Colonic mucosa (tissue), 4 donors: Measurements from ENCODE around the gene LRTM1. TPM values are rescaled to one million over a fixed set of nuclear protein-coding genes. Genes with fewer than 3 reads are reported as not detected.

Experiments
- DNase-seq: peaks from one replicate; pipeline ENCODE4 v3.0.0-alpha.2; 2020
- H3K27ac ChIP-seq: fragments of 200-600 bp; one replicate; pipeline ENCODE4 v1.8.0; 2021
- H3K27me3 ChIP-seq: fragments of 200-600 bp; one replicate; pipeline ENCODE4 v1.8.0; 2021
- H3K36me3 ChIP-seq: fragments of 200-600 bp; one replicate; pipeline ENCODE4 v1.8.0; 2021
- H3K4me1 ChIP-seq: fragments of 200-600 bp; one replicate; pipeline ENCODE4 v1.8.0; 2021; ENCODE audit warnings: mild to moderate bottlenecking
- H3K4me3 ChIP-seq: fragments of 200-600 bp; one replicate; pipeline ENCODE4 v1.8.0; 2021
- H3K9ac ChIP-seq, 2 donors: one replicate each; pipeline ENCODE4 v1.7.0; 2013; ENCODE audit warnings: control low read depth in 2 of 2, low read depth in 2 of 2, low read length in 2 of 2
- H3K9me3 ChIP-seq: fragments of 200-600 bp; one replicate; pipeline ENCODE4 v1.8.0; 2021
- CTCF ChIP-seq: fragments of 200-600 bp; IDR thresholded peaks from one replicate; pipeline ENCODE4 v1.8.0; 2022; ENCODE audit warnings: antibody characterized with exemption, mild to moderate bottlenecking
- intact Hi-C: fragments of 100-400 bp; cut with DNase I; formaldehyde crosslinking; loops from one replicate; pipeline ENCODE4 v1.14.1; 2022
- total RNA-seq, 2 donors: library from RNA; stranded (reverse); fragmentation: NEBNext Ultra II Directional in 1 of 2; extraction: Animal tissue kit (Norgen Biotek cat#: 25700) in 1 of 2; gene quantifications; one replicate each; pipeline ENCODE4 v1.2.1, GENCODE V29; 2021
- donor health status: healthy.
- donor health status: DM: no; HTN: no; CAD: no.
- donor health status: DM: no; HTN: no; CAD: no.

Gene LRTM1
- total RNA-seq, 2 donors from 2014 or later = not detected

DNA sequence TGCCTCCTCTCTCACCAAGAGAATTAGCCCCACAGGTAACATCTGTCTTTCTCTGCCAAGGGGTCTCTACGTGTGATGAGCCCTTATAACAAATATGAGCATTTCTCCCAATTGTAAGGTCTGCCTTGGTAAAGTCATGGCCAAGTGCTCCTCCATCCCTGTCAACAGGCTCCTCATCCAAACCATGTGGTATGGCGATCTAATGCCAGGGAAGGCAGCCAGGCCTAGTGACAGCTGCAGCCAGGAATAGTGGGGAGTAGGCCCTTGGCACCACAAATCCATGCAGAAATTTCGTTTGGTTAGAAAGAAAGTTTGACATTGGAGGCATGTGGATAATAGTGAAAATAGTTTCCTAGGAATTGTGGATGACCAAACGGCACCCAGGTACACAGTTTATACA is 4.7 kb upstream of the LRTM1 start:
- no peak overlapping the region for H3K4me3 ChIP-seq
- H3K9ac ChIP-seq = no peak overlapping the region
- no peaks in the 10 kb centered on the region for H3K27me3 ChIP-seq
- H3K4me1 ChIP-seq = no peaks in the 10 kb centered on the region
- no peak overlapping the region for H3K27ac ChIP-seq
- no peak for DNase-seq
- no peaks in the 10 kb centered on the region for H3K9me3 ChIP-seq
- H3K36me3 ChIP-seq = no peaks in the 10 kb centered on the region
- intact Hi-C loops = no loop called here
- no peak for TF ChIP-seq CTCF

GRCh38 chr3:54931182-54931581 is 3.3 kb upstream of the LRTM1 start:
- H3K9ac ChIP-seq = no peak overlapping the region
- no peak for TF ChIP-seq CTCF
- no peak for DNase-seq
- H3K36me3 ChIP-seq = no peaks in the 10 kb centered on the region
- intact Hi-C loops = no loop called here
- H3K4me1 ChIP-seq = no peaks in the 10 kb centered on the region
- no peaks in the 10 kb centered on the region for H3K9me3 ChIP-seq
- H3K27me3 ChIP-seq = no peaks in the 10 kb centered on the region
- no peak overlapping the region for H3K27ac ChIP-seq
- no peak overlapping the region for H3K4me3 ChIP-seq

- H3K9me3 ChIP-seq = no peaks in the 10 kb centered on the region
- no peak overlapping the region for H3K4me3 ChIP-seq
- no peak for TF ChIP-seq CTCF
- intact Hi-C loops = no loop called here
- H3K9ac ChIP-seq = no peak overlapping the region
- no peak overlapping the region for H3K27ac ChIP-seq
- no peak for DNase-seq
- H3K27me3 ChIP-seq = no peaks in the 10 kb centered on the region
- no peaks in the 10 kb centered on the region for H3K4me1 ChIP-seq
- no peaks in the 10 kb centered on the region for H3K36me3 ChIP-seq
Observed at GRCh38 chr3:54918516-54918915, 9.3 kb downstream of the LRTM1 start.

- no peaks in the 10 kb centered on the region for H3K36me3 ChIP-seq
- DNase-seq = no peak
- H3K27ac ChIP-seq = no peak overlapping the region
- H3K9ac ChIP-seq = no peak overlapping the region
- no peaks in the 10 kb centered on the region for H3K4me1 ChIP-seq
- H3K27me3 ChIP-seq = no peaks in the 10 kb centered on the region
- no peak overlapping the region for H3K4me3 ChIP-seq
- no peaks in the 10 kb centered on the region for H3K9me3 ChIP-seq
- intact Hi-C loops = no loop called here
- TF ChIP-seq CTCF = no peak
Observed at GRCh38 chr3:54917862-54918261, 10.0 kb downstream of the LRTM1 start.

- DNase-seq = no peak
- TF ChIP-seq CTCF = no peak
- Histone ChIP-seq H3K27ac (no peak overlapping the region), H3K9me3 (no peaks in the 10 kb centered on the region), H3K9ac (no peak overlapping the region), H3K27me3 (no peaks in the 10 kb centered on the region), H3K4me1 (no peaks in the 10 kb centered on the region), H3K4me3 (no peak overlapping the region), H3K36me3 (no peaks in the 10 kb centered on the region)
- intact Hi-C loops = no loop called here
Observed at GRCh38 chr3:54917174-54917573, 10.7 kb downstream of the LRTM1 start.

- intact Hi-C loops = no loop called here
- no peak for DNase-seq
- H3K27me3 ChIP-seq = no peaks in the 10 kb centered on the region
- H3K27ac ChIP-seq = no peak overlapping the region
- no peak for TF ChIP-seq CTCF
- no peak overlapping the region for H3K9ac ChIP-seq
- H3K9me3 ChIP-seq = no peaks in the 10 kb centered on the region
- no peaks in the 10 kb centered on the region for H3K4me1 ChIP-seq
- no peaks in the 10 kb centered on the region for H3K36me3 ChIP-seq
- H3K4me3 ChIP-seq = no peak overlapping the region
Observed at GRCh38 chr3:54916732-54917131, 11.1 kb downstream of the LRTM1 start.
